SK-MEL-5 (cell line): ENCODE results near the gene PCSK9. TPM values are rescaled to one million over a fixed set of nuclear protein-coding genes. Genes with fewer than 3 reads are reported as not detected.

Experiments used
- DNase-seq: peaks from one replicate; pipeline ENCODE4 v3.0.0-alpha.2; 2016; ENCODE audit warnings: low read depth, low spot score
- in situ Hi-C: cut with HindIII; loops from 2 replicates; pipeline ENCODE4 v1.10.0; 2016; ENCODE audit warnings: low sequenced_read_pairs, high pct_unique_total_duplicates, low pct_unique_long_range_greater_than_20kb
- total RNA-seq: library from RNA; depleted of rRNA; stranded (reverse); fragments of >200 nt; shearing (Covaris generic); gene quantifications from 2 replicates; pipeline ENCODE4 v1.2.3, GENCODE V29; 2014

Gene PCSK9
- total RNA-seq, 1 experiment from 2014 or later = 0.26 TPM

DNA sequence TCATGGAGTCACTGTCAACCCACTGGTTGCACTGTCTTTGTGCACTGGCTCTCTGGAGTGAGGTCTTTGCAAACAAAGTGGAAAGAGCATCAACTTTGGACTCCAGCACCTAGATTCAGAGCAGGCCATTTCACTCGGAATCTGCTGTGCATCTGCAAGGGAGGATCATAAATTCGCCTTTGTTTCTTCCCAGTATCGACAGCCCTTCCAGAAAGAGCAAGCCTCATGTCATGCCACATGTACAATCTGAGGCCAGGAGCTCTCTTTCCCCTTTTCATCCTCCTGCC lies 853 bp upstream of the PCSK9 start:
- in situ Hi-C loops = no loop called here

GRCh38 chr1:55038974-55039341 lies 390 bp upstream of the PCSK9 start:
- DNase-seq = no peak
- in situ Hi-C loops = no loop called here

More for the DNA sequence above, 853 bp upstream of the PCSK9 start:
- DNase-seq = no peak

- in situ Hi-C loops = no loop called here
- no peak for DNase-seq
Observed at GRCh38 chr1:55040083-55040932, 960 bp downstream of the PCSK9 start.

GRCh38 chr1:55040933-55041494 lies 1.7 kb downstream of the PCSK9 start:
- DNase-seq = no peak
- in situ Hi-C loops = no loop called here

- DNase-seq = no peak
- in situ Hi-C loops = no loop called here
Observed at GRCh38 chr1:55041613-55042012, 2.3 kb downstream of the PCSK9 start.

DNA sequence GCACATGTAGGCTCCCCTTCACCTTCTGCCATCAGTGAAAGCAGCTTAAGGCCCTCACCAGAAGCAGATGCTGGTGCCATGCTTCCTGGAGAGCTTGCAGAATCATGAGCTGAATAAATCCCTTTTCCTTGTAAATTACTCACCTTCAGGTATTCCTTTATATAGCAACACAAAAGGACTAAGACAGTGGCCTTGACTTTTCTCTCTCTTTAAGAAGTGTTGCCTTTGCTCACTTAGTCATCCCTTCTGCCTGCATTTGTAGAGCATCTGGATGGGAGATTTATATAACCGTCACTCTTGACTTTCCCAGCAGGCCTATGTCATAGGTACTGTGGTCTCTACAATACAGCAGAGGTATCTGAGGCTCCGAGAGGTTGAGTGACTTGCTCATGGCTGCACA lies 3.7 kb downstream of the PCSK9 start:
- DNase-seq = no peak
- in situ Hi-C loops = no loop called here

GRCh38 chr1:55043726-55044125 lies 4.4 kb downstream of the PCSK9 start:
- in situ Hi-C loops = no loop called here
- no peak for DNase-seq

DNA sequence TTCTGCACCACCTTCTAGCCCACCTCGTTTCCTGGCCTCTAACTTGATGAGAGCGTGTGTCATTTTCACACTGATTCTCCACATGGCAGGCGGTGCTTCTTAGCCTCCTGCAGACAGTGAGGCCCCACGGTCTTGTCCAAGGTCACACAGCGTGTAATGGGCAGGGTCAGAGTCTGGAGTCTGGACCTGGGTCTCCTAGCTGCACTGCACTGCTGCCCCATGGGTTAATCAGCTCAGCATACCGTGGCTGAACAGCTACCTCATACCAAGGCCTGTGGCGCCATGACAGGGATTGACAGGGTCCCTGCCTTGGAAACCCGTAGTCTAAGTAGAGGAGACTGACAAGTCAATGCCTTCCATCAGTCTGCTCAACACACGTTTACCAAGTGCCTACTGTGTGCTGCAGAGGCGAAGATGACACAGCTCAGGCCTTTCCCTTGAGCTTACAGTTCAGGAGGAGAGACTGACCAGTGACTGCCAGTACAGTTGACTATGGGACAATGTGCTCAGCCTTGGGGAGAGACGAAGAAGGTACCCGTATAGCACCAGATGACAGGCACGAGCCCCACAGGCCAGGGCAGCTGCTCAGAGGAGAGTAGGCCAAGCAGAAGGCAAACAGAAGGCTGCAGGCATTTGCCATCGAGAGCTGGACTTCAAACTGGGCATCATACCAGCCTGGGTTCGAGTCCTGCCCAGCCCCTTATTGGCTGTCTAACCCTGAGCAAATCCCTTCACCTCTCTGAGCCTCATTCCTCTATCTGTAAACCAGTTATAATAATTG lies 5.5 kb downstream of the PCSK9 start:
- in situ Hi-C loops = no loop called here

GRCh38 chr1:55045430-55045829 lies 6.1 kb downstream of the PCSK9 start:
- no peak for DNase-seq
- in situ Hi-C loops = no loop called here

More for the DNA sequence above, 5.5 kb downstream of the PCSK9 start:
- DNase-seq = no peak

GRCh38 chr1:55046871-55047270 lies 7.5 kb downstream of the PCSK9 start:
- in situ Hi-C loops = no loop called here
- no peak for DNase-seq

- in situ Hi-C loops = no loop called here
- DNase-seq = no peak
Observed at GRCh38 chr1:55047611-55048010, 8.3 kb downstream of the PCSK9 start.

DNA sequence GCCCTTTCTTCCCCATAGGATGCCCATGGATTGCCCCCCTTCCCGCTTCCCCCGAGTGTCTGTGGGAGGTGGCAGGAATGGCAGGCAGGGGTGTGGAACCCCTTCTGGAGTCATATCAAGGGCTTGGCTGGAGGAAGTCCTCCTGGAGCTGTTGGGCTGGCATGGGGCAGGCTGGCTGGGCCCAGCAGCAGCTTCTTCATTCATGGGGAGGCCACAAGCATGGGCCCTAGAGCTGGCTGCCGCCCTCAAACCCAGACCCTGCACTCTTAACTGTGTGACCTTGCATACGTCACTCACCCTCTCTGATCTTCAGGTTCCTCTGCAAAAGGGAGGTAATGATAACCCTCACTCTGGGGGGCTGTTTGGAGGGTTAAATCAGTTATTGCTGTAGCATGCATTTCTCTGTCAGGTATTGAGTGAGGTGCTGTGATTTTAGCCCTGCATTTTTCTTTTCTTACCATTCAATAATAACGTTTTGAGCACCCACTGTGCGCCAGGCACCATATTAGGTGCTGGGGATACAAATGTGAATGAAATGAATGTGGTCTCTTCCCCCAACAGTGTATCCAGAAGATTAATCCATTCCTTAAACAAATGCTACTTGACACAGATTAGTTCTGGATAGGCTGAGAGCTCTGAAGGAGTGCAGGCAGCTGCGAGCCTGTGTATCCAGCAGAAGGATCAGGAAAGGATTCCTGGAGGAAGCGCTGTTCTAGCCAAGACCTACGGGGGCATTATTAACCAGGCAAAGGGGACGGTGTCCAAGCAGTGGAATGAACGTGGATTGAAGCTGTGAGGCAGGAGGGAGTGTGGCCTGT lies 9.3 kb downstream of the PCSK9 start:
- DNase-seq = no peak
- in situ Hi-C loops = no loop called here

- DNase-seq = no peak
- in situ Hi-C loops = no loop called here
Observed at GRCh38 chr1:55049271-55049913, 10.0 kb downstream of the PCSK9 start.

DNA sequence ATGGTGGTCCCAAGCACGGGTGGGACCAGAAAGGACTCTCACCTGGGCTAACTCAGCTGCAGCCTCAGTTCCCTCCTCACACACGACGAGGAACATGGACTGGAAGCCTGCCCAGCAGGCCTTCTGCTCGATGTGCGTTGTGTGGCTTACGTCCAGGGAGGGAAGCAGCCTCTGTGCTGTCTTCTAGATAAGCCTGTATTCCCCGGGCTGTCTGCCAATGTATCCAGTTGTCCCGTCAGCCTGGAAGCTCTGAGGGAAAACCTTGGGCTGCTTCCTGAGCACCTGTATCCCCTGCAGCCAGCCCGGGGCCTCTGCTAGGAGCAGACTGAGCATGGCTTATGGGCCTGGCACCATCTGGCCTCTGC lies 10.5 kb downstream of the PCSK9 start:
- in situ Hi-C loops = no loop called here
- DNase-seq = no peak

DNA sequence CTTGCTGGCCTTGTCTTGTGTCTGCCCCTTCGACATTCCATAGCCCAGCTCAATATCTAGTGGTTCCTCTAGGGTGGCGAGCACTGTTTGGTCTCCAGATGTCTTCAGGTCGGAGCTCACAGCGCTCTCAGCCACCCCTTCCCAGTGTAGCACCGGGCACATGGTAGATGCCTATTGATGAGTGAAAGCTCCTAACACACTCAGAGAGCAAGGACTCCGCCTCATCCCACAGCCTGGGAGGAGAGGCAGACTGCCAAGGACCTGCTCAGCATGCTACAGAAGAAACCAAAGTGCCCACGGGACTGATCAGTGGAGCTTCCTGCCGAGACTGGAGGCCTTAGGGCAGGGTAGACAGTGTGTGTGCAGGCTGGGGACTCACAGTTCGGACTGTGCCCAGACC lies 10.9 kb downstream of the PCSK9 start:
- peak; percentile 23 for DNase-seq
- in situ Hi-C loops = no loop called here

- no peak for DNase-seq
- in situ Hi-C loops = no loop called here
Observed at GRCh38 chr1:55051169-55051568, 11.8 kb downstream of the PCSK9 start.

DNA sequence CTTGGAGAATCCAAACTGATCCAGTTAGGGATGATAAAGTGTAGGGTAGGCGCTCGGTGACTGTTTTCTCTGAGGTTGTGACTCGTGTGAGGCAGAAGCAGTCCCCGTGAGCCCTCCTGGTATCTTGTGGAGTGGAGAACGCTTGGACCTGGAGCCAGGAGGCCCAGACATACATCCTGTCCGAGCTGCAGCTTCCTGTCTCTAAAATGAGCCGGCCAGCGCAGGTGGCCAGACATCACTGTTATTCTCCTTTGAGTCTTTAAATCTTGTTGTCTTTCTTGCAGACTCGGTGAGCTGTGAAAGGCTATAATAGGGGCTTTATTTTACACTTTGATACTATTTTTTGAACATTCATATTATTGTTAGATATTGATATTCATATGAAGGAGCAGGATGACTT lies 12.3 kb downstream of the PCSK9 start:
- in situ Hi-C loops = no loop called here
- DNase-seq = no peak
